MM.1S (cell line): Measurements from ENCODE around the gene NDUFV3.

ENCODE experiments used
- EZH2 ChIP-seq: fragments of 300-600 bp; sonication (generic); optimal IDR thresholded peaks from 2 replicates; pipeline ENCODE3; 2017; ENCODE audit warnings: low read depth, mild to moderate bottlenecking, antibody characterized with exemption, low read length, mixed read lengths
- TF ChIP-seq, protein P1 (sequence below): fragments of 300-600 bp; sonication (generic); IDR thresholded peaks from 2 replicates; pipeline ENCODE4 v1.5.1; 2016; ENCODE audit warnings: antibody characterized with exemption, low read length, mixed read lengths

DNA sequence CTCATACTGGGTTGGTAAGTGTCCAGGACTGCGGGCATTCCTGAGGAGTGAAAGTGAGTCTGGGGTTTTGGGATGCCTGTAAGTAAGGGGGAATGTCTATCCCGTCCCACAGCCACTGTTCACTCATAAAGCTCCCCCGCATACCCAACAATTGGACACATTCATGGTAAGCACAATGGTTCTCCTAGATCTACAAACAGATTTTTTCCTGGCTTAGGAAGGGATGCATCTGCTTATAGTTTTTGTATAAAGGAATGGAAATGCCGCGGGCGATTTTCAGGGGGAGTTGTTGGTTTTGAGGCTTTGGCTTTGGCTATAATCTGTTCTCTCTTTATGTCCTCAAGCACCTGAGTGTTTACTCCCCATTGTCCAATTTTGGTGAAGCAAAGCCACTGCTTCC lies 25.2 kb downstream of the NDUFV3 start:
- no peak for TF ChIP-seq EZH2
- TF ChIP-seq, protein P1, sequence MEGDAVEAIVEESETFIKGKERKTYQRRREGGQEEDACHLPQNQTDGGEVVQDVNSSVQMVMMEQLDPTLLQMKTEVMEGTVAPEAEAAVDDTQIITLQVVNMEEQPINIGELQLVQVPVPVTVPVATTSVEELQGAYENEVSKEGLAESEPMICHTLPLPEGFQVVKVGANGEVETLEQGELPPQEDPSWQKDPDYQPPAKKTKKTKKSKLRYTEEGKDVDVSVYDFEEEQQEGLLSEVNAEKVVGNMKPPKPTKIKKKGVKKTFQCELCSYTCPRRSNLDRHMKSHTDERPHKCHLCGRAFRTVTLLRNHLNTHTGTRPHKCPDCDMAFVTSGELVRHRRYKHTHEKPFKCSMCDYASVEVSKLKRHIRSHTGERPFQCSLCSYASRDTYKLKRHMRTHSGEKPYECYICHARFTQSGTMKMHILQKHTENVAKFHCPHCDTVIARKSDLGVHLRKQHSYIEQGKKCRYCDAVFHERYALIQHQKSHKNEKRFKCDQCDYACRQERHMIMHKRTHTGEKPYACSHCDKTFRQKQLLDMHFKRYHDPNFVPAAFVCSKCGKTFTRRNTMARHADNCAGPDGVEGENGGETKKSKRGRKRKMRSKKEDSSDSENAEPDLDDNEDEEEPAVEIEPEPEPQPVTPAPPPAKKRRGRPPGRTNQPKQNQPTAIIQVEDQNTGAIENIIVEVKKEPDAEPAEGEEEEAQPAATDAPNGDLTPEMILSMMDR: no peak
